ENCODE data around the gene PTPRD.

PTPRD gene

DNA sequence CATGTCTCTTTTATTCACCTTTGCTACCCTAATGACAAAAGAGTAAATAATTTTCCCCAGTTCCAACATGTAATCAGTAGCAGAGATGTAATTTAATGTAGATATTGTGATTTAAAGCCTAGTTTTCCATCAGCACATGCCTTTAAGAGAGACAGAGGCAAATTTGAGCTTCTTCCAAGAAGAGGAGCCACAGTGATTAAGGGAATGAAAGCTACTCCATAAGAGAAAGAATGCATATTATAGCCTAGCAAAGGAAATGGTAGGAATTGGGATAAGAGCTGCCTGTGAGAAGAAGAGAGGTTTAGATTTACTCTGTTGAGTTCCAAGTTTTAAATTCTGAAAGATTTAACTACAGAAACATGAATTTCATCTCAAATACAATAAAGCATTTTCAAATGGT lies 2222.2 kb downstream of the PTPRD start:
- no peak for DNase-seq

DNA sequence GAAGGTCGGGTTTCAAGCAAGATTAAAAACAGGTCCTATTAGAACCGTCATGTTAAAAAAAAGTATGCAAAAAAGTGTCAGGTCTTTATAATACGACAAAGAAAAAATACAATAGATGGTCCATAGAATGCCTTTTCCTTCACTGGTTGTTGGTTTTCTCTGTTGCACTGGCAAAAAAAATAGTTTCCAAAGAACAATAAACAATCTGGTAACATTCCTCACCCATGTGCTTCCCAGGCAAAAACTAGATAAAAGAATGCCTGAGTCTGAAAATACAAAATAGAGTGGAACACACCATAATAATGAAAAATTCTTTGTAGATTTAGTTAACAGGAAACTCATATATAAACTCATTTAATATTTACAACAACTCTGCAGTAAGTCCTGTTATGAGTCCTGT lies 2223.3 kb downstream of the PTPRD start:
- no peak for DNase-seq

DNA sequence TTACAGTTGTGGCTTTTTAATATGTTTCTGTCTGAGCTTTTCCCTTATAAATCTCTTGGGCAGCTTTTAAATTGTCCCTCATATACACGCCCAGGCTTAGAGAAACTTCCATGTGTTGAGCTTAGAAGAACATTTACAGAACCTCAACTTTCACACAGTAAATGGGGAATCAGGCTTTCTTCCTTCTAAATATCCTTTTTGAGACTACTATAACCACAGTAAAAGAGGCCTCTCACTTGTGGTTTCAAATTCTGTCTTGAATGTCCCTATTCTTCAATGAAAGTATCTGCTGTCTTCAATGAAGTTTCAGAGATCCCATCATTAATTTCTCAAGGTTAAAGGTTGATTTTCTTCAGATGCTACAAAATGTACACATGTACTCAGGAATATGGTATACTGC lies 2224.7 kb downstream of the PTPRD start:
- DNase-seq, result no peak

DNA sequence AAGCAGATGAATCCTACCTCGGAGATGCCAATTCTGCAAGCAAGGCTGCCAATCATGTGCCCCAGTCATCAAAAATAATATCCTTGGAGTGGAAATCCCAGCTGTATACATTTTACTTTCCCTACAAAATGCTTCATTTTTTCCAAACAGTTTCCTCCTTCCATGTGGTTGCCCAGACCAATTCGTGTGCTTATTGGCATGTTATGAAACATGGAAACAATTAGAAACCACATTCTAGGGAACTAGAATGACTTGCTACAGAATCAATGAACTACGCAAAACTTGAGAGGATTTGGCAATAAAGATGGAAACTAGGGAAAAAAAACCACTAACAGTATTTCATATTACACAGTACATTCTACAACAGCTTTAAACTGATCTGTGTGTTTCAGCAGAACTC lies 2228.7 kb downstream of the PTPRD start:
- no peak for DNase-seq

DNA sequence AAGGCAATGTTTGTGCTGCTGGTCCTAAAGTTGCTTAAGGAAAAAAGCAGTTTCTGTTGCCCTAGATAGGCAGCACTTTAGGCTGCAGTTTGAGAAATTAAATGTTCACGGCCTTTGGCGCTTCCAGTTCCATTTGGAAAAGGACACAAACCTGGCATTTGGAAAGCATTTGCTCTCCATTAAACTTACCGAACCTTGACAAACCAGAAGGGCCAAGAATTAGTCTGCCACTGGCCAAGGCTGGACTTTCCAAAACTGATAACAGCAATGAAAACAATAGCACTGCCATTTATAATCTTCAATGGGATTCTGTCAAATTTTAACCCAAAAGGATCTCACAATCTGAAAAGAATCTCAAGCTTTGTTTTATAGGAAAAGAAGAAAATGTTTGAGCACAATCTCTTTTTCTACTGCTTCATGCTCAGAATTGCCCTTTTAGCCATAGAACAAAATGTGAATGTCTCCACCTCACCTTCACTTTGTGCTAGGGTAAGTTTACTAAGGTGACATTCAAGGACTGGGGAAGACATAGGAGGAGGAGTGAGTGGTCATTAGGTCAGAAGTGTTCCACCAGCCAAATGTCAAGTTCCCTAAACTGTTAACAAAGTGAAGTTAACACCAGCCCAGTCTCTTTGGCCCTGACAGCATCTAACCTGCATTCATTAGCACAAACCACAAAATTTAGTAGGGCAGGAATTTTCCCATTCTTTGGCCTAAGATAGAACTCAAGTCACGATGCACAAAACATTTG lies 2229.8 kb downstream of the PTPRD start:
- no peak for DNase-seq

DNA sequence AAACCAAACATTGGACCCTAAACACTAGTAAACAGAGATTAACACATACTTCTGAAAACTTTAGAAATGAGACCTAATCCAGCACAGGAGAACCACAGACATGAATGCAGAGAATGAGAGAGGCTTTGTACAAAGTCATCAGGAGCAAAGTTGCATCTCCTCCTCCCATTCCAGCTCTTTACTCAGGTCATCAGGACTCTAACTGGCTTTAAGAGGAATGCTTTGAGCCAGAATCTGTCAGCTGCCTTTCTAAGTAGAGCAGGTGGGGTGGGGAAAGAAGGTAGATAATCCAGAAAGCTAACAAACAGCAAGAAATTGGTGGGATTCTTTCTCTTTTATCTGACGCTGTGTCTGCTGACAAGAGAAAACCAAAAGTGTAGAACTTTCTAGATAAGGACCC lies 2230.5 kb downstream of the PTPRD start:
- no peak for DNase-seq

DNA sequence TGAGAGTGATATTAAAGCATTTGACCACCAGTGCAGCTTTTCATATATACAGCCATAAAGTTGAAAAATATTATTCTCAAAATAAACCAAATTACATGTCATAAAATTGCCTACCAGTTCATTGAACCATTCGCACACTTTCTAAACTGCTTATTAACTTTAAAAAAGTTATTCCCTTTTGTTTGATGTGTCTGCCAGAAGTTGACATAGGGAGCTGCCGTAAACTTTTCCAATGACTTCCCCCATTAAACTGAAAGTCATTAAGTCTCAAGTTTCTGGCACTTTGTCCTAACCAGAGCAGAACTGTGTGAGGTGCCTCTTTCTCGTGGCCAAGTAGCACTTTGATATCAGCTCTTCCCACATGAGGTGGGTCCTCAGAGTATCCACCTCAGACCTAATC lies 2231.2 kb downstream of the PTPRD start:
- no peak for DNase-seq

DNA sequence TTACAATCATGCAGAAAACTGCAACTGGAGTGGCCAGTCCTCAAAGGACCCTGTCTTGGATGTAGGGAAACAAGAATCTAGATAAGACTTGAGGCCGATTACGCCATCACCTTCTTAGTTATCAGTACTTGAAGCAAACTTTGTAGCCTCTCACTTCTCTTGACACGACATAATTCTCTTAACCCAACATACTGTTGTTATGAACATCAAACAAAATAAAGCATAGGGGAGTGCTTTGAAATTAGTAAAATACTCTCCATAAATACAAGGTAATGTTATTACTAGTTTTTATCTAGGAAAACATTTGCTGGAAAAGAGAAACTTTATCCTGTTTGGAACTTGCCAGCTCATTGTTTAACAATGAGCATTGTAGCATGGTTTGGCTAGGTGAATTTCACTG lies 2238.3 kb downstream of the PTPRD start:
- no peak for DNase-seq

DNA sequence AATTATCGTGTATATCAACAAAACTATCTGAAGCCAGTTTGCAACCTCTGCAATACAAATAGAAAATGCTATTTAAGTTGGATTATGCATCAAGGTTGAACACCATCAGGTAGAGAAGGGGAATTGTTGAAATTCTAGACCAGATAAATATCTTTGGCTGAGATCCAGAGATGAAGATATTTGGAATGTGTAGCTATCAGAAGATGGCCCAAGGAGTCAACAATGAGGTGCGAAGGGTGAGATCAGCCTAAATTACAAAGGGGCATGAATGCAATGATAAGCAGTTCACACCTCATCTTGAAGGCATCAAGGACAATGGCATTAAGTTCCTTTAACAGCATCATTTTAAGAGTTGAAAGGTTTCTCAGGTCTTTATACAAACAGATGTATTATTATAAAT lies 2241.1 kb downstream of the PTPRD start:
- no peak for DNase-seq

DNA sequence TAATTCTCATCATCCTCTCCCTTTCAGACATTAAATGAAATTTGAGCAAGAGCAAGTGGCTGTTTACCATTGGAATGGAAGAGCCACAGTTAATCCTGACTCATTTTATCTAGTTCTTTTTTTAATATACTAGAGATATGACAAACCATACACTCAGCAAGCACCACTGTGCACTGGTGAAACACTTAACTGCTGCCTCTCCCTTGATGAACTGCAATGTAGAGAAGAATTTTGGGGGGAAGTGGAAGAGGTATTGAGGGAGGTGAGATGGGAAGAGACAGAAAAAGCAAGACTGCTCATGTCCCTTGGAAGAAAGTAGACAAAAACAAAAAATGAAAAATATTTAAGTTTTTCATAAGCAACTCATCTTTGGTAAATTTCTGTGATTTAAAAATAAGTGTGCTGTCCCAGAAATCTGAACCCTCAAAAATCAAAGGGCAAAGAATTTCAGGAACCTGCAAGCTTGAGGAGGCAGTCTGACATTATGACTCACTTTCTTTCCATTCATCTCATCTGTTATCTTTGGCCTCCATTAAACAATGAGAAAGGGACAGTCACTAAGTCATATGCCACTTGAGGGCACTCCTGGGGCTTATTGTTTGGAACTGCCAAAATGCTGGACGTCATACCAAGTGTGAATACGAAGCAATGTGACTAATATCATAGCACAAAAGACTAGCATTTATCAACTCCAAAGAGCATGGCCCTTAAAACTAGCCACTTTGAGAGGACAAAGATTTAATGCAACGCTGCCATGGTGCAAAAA lies 2246.5 kb downstream of the PTPRD start:
- DNase-seq, result no peak

DNA sequence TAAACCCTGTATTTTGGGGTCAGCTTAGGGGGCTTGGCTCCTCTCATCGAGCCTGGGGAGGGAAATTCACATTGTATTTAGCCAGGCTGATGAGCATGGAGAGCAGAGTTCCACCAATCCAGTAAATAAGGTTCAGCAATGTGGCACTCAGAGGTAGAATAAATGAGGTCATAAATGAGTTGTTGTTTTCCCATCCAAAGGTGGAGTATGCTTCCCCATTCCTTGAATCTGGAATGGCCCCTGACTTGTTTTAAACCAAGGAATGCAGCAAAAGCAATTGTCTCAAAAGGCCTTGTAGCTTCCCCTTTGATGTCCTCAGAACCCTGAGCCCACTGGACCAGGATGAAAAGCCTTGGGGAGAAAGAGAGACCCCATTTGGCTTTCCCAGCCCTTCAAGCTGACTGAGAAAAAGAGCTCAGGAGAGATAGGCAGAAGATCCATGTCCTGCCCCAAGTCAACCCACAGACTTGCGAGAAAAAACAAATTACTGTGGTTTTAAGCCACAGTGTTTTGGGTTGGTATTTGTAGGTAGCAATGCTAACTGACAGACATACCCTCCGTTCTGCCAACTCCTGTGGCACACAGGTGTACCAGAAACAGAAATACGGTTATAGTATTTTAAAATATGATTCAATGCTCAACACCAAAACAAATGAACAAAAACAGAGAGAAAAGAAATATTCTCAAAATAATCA lies 2247.2 kb downstream of the PTPRD start:
- DNase-seq, result no peak

DNA sequence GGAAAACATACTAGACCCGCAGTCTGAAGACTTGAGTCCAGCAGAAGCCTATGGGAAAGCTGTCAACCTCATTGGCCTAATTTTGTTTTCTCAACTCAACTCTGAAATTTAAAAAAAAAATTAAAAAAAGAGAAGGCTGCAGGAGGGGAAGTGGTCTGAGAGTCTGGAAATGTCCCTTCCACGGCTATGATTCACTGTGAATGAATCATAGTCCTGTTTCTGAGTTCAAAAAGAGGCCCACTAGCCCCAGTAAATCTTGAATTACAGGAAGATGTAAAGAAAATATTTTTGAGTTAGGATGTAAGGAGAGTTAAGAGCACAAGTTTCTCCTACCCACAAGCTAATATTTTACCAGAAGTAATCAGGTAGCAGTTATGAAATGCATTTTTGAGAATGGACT lies 2247.8 kb downstream of the PTPRD start:
- no peak for DNase-seq

DNA sequence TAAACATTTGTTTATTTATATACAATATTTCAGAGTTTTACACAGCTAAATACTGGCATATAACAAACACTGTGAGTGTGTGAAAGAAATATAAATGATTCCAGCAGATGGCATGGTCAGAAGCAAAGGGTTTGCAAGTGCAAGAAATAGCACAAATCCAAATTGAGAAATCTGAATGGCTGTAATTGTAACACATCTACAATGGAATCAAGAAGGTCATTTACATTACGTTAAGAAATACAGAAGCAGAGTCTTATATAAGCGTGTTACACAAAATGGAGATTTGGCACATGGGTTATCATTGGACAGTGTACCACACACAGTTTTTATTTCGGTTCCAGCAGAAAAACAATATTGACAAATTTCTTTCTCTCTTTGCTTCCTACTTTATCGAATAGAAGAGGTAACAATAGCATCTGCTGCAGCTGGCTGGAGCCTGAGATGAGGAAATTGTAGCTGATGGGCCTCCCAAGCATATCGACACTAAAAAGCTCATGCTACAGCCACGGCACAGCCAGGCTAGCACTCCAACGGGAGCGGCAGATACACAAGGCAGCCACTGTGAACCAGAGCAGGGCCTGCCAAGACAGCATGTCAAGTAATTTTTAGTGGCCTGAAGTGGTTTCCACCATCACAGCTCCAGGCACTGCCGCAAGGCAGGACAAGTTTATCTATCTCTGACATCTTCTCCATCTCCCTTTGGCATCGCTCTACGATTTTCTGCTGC lies 2248.6 kb downstream of the PTPRD start:
- DNase-seq, result no peak

DNA sequence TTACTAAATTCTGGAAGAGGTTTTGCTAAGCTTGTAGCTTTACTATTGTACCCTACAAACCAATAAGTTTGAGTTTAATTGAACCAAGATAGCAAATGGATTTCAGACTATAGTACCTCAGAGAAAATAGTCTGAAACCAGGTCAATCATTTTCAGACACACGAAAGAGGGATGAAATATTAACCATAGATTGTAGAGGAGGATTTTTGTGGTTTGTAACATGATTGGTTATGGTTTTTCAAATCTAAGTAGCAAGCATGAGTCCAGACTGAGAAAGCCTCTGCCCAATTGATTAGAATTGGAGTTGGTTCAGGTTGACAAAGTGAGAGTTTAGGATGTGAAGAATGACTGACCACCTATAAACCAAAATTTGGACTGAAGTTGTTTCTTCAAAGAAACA lies 2250.6 kb downstream of the PTPRD start:
- no peak for DNase-seq

DNA sequence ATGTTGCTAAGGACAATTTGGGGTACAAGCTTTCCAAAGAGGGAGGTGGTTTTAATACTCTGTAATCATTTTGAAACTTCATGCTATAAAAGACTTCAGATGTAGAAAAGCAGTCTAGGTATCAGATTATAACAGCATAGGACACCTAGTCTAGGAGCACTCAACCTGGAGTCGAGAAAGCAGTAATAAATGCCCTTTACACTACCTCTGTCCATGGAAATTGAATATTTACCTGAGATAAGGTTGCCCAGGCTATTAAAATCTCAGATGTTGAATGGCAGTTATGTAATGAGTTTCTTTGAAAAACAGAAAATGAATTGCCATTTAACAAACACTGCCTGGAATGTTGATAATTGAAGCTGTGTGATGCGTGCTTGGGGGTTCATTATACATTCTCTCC lies 2251.4 kb downstream of the PTPRD start:
- no peak for DNase-seq

DNA sequence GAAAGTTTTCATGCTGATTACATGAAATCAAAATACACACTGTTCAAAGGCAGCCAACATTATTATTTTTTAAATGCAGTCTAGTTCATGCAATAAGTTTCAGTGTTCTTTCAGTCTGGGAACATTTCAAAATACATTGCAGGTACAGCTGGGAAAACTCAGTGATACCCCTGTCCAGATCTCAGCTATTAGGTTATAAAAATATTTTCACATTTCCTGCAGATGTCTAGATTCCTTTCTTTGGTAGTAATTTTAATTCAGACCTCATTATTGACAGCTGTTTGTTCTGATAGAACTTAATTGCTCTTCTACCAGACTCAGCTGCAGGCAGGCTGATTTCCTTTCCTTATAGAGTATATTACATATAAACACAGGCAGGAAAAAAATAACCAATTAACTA lies 2256.4 kb downstream of the PTPRD start:
- no peak for DNase-seq

DNA sequence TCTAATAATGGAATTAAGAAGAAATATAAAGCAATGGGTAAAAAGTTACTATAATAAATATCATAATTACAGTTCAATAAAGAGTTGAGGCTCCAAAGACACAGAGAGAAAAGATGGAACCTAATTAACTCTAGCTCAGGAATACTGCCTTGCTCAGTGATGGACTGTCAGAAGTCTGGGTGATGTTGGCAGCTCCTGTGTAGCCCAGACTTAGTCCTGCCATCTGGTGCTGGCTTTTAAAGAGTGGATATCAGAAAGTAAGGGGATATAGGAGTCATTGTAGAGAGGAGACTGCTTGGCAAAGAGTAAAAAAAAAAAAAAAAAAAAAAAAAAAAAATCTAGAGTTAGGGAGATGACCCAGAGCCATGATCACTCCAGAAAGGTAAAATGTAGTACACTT lies 2261.4 kb downstream of the PTPRD start:
- DNase-seq, result no peak

DNA sequence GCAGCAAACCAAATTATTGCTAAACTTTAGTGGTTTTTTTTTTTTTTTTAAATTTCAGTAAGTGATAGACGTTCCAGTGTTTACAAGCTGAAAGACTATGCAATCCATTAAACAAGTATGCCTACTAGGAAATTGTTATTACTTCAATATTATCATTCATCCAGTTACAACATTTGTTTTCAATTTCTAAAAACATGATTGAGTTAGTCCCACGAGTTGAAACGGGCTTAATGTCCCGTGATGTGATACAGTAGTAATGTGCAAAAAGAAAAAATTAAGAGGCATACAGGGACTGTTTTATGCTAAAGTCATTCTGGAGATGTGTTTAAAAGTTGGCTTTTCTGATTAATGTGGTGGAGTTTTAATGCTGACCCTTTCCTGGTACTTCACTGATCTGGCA lies 2262.9 kb downstream of the PTPRD start:
- no peak for DNase-seq

DNA sequence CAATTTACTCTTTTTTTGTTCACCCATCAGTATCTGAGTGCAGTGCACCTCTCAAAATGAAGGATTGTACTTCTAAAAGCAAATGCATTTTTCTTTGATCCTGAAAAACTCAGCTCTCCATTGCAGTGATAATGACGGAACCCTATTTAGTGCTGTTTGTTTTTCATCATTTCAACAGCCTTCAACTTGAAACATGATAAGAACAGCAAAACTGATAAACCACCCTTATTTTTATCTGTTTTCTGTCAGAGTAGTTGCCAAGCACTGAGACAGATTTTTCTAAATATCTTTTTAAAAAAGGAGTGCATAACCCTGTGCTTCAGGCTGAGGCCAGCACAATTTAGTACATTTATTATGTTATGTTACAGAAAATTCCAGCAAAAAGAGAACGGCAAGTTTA lies 2263.4 kb downstream of the PTPRD start:
- DNase-seq, result no peak

DNA sequence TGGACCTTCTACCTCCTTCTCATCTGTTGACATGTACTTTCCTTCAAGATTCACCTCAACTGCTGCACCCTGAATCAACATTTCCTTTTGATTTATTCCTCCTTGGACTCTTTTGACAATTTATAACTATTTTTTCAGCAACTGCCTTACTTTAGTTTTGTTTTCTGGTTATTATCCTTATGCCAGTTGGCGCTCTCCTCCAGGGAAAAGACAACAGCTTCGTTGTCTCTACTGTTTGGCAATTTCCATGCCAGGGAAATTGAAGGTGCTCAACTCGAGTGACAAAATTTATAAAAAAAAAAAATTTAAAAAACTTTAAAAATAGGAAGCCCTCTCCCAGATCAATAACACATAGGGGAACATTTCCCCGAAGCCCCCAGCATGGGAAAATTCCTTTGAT lies 2264.0 kb downstream of the PTPRD start:
- DNase-seq, result no peak

DNA sequence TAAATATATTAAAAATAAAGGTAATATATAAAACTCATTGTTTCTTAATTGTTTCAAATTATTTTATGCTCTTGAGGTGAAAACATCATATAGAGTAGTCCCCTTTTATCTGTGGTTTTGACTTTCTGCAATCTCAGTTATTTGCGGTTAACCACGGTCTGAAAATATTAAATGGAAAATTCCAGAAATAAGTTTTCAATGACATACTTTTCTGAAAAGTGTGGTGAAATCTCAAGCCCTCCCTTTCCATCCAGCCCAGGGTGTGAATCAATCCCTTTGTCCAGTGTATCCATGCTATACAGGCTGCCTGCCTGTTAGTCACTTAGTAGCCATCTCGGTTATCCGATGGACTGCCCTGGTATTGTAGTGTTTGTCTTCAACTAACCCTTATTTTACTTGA lies 2266.5 kb downstream of the PTPRD start:
- no peak for DNase-seq

DNA sequence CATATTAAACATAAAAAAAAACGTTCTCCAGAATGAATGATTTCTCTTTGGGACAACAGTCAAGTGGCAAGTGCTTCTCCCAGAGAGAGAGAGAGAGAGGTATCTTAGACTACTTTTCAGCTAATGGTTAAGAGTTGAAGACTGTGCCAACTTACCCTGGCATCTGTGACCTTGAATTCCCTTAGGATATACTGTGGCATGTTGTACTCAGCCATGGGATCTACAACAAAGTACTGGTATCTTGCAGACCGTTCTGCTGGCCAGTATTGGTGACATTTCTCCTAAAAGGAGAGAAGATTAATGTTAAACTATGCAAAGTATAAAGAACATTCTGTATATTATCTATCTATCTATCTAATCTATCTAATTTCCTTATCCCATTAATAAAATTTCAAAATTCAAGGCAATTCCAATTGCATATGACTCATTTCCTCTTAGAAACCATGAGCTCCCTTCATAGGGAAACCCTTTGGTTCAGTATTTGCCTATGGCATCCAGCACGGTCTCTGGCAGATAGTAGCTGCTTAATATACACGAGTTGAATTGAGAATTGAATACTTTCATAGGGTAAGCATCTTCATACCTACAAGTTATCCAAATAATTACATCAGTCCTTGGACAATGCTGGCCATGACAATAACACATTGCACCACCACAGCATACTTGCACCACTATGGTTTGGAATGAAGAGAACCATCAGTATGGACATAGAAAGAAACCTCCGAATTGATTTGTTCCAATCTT lies 2273.9 kb downstream of the PTPRD start:
- no peak for DNase-seq
